Heart right ventricle (tissue), 16 donors: ENCODE measurements around the gene GPR142. TPM values are rescaled to one million over a fixed set of nuclear protein-coding genes. Genes with fewer than 3 reads are reported as not detected.

Source experiments
- ATAC-seq, 8 donors: fragments of 200-7000 bp; cut with Tn5 transposase; one replicate each; pipeline ENCODE4 v1.9.1; 2020; ENCODE audit warnings: mild to moderate bottlenecking in 8 of 8, moderate library complexity in 8 of 8, moderate number of reproducible peaks in 1 of 8
- DNase-seq, 2 donors: peaks; one replicate each; pipeline ENCODE4 v3.0.0-alpha.2; 2020
- H3K27ac ChIP-seq, 10 donors: fragments of 200-600 bp; sonication (generic) in 2 of 10; one replicate each; pipeline versions ENCODE4 v1.5.0 to v1.8.0; 2020 to 2022; ENCODE audit warnings: mild to moderate bottlenecking in 3 of 10
- H3K27me3 ChIP-seq, 7 donors: fragments of 200-600 bp; one replicate each; pipeline ENCODE4 v1.8.0; 2021 to 2022; ENCODE audit warnings: mild to moderate bottlenecking in 2 of 7
- H3K36me3 ChIP-seq, 9 donors: fragments of 200-600 bp; sonication (generic) in 1 of 9; one replicate each; pipeline versions ENCODE4 v1.5.0 to v1.8.0; 2020 to 2022; ENCODE audit warnings: mild to moderate bottlenecking in 2 of 9
- H3K4me1 ChIP-seq, 9 donors: fragments of 200-600 bp; sonication (generic) in 1 of 9; one replicate each; pipeline versions ENCODE4 v1.5.0 to v1.8.0; 2020 to 2022; ENCODE audit warnings: mild to moderate bottlenecking in 4 of 9
- H3K4me3 ChIP-seq, 10 donors: fragments of 200-600 bp; sonication (generic) in 2 of 10; one replicate each; pipeline versions ENCODE4 v1.5.0 to v1.8.0; 2020 to 2022; ENCODE audit warnings: mild to moderate bottlenecking in 7 of 10, moderate library complexity in 2 of 10
- H3K9me3 ChIP-seq, 11 donors: fragments of 200-600 bp in 10 of 11; sonication (generic) in 2 of 11; one replicate each; pipeline versions ENCODE4 v1.5.0 to v1.8.0; 2013 to 2022; ENCODE audit warnings: mild to moderate bottlenecking in 2 of 11, control low read depth in 1 of 11, moderate library complexity in 1 of 11
- CTCF ChIP-seq, 9 donors: fragments of 200-600 bp; sonication (generic) in 2 of 9; IDR thresholded peaks; one replicate each; pipeline versions ENCODE4 v1.5.0 to v1.8.0; 2021 to 2022; ENCODE audit warnings: antibody characterized with exemption in 9 of 9, mild to moderate bottlenecking in 5 of 9, moderate library complexity in 1 of 9
- WGBS, 2 donors: extraction: QIAGEN DNeasy Blood & Tissue Kit; methylation state at CpG; one replicate each; pipeline ENCODE4 v1.1.7; 2013; ENCODE audit warnings: inconsistent platforms in 1 of 2; 5-methylcytosine and 5-hydroxymethylcytosine counted together
- intact Hi-C, 10 donors: fragments of 100-400 bp; cut with DNase I; formaldehyde crosslinking; loops; one replicate each; pipeline versions ENCODE4 v1.11.1 to v1.14.2; 2022
- long read RNA-seq, 3 donors: library from polyadenylated mRNA; unstranded; transcript quantifications; one replicate each; pipeline ENCODE4 v2.0.0, GENCODE V29; 2020 to 2021
- polyA plus RNA-seq, 2 donors: library from polyadenylated mRNA; stranded (reverse); fragments of 200-250 nt; gene quantifications; one replicate each; pipeline ENCODE4 v1.2.3, GENCODE V29; 2013
- total RNA-seq, 10 donors: library from RNA; stranded (reverse); fragmentation: NEBNext Ultra II Directional in 3 of 10; extraction: Animal tissue kit (Norgen Biotek cat#: 25700) in 3 of 10; gene quantifications; one replicate each; pipeline versions ENCODE4 v1.2.1 to v1.2.4, GENCODE V29; 2021 to 2023
- donor health status: Arrhythmogenic right ventricular cardiomyopathy.
- donor health status: ischemic (EF 13 %, LVEDD 7.1; RV severe dilation, severe dysfunction).
- donor health status: healthy with polysubstance abuse.
- donor health status: DM: no; HTN: yes; CAD: no.
- donor health status: DM: no; HTN: no; CAD: no.
- donor health status: ischemic (EF 25% LVEDD 6.9; RV normal size, moderate dysfunction).
- donor health status: ischemic (EF 25% LVEDD 5.7; RV mildly dilated, moderate dysfunction).
- donor health status: healthy.
- donor health status: DM: yes; HTN: yes; CAD: no.
- donor health status: Ischemic cardiomyopathy.
- donor health status: ischemic (EF 35%, LVEDD 5.7; RV mildly dilated, moderate dysfunction).
- donor health status: nonischemic (EF 11% LVEDD 7.7; RV severe dilation, severe dysfunction).
- donor health status: DM: yes; HTN: yes; CAD: no.
- donor health status: PGD.
- donor health status: ischemic (EF 29% LVEDD 5.4; RV normal size, mild dysfunction).
- donor health status: nonischemic (EF 23%, LVEDD 6.1; RV moderate dilation, normal function).

The GPR142 gene
- total RNA-seq (under 1 TPM in 1 of 10 donors, not detected in 9; 0.70 TPM), polyA plus RNA-seq (not detected)
- long read RNA-seq, donor 1 = 0 reads
- long read RNA-seq, donor 2 = 0 reads
- long read RNA-seq, donor 3 = 0 reads

- TF ChIP-seq CTCF (IDR thresholded peaks at IDR 0.05) = no peak
- Histone ChIP-seq H3K9me3 (no peaks in the 10 kb centered on the region), H3K4me3 (peak within 1 kb of the TSS in 4 of 10 donors; percentile 4 to 38 (median 13)), H3K36me3 (no peaks in the 10 kb centered on the region), H3K4me1 (peaks cover 4 to 16% (median 13%) of the 10 kb centered on the region in 9 donors), H3K27me3 (peaks cover 0 to 23% (median 4%) of the 10 kb centered on the region in 7 donors), H3K27ac (no peak within 1 kb of the TSS)
- intact Hi-C loops = loop anchor here in 2 of 10 donors (5.0 kb wide), 1 partner anchor 125 kb away; no protein-coding TSS in a partner anchor
- 88 to 91% methylated on average over 5 of the region's 5 CpGs for WGBS, 2 donors
- DNase-seq (no peak), ATAC-seq (no peak)
These were observed at the start of gene GPR142 for GRCh38 chr17:74367206-74367605. GPR142 (plus strand) TSS chr17:74367506; CDS start chr17:74369541, 2,035 bp downstream.

GRCh38 chr17:74318391-74318790 is 48.9 kb upstream of the GPR142 start:
- Histone ChIP-seq H3K9me3 (no peaks in the 10 kb centered on the region), H3K27me3 (no peaks in the 10 kb centered on the region), H3K4me3 (no peak overlapping the region), H3K27ac (no peak overlapping the region), H3K4me1 (no peaks in the 10 kb centered on the region), H3K36me3 (no peaks in the 10 kb centered on the region)
- ATAC-seq (no peak), DNase-seq (no peak)
- no peak for TF ChIP-seq CTCF (IDR thresholded peaks at IDR 0.05)
- WGBS, 2 donors = 85 to 89% methylated on average over 10 of the region's 10 CpGs
- intact Hi-C loops = no loop called here

- peaks cover 10 to 22% (median 18%) of the 10 kb centered on the region in 9 donors for H3K4me1 ChIP-seq
- intact Hi-C loops = no loop called here
- no peaks in the 10 kb centered on the region for H3K9me3 ChIP-seq
- ATAC-seq = no peak
- no peak for TF ChIP-seq CTCF (IDR thresholded peaks at IDR 0.05)
- peak overlapping the region in 3 of 10 donors; percentile 53 to 62 (median 56) for H3K27ac ChIP-seq
- no peak for DNase-seq
- WGBS, 2 donors = 85 to 96% methylated on average over 6 of the region's 6 CpGs
- H3K36me3 ChIP-seq = no peaks in the 10 kb centered on the region
- H3K27me3 ChIP-seq = peaks cover 0 to 26% (median 0%) of the 10 kb centered on the region in 7 donors
- no peak overlapping the region for H3K4me3 ChIP-seq
These were observed 42.8 kb upstream of the GPR142 start for GRCh38 chr17:74324521-74324920.

GRCh38 chr17:74325376-74325742 is 41.9 kb upstream of the GPR142 start:
- Histone ChIP-seq H3K4me1 (peaks cover 10 to 22% (median 18%) of the 10 kb centered on the region in 9 donors), H3K36me3 (no peaks in the 10 kb centered on the region), H3K4me3 (peak overlapping the region in 9 of 10 donors; percentile 33 to 61 (median 50)), H3K27ac (peak overlapping the region in 9 of 10 donors; percentile 9 to 62 (median 31)), H3K9me3 (no peaks in the 10 kb centered on the region), H3K27me3 (peaks cover 0 to 26% (median 0%) of the 10 kb centered on the region in 7 donors)
- no peak for TF ChIP-seq CTCF (IDR thresholded peaks at IDR 0.05)
- peak; percentile 25 to 63 (median 46) for ATAC-seq
- 21% methylated on average over 11 of the region's 11 CpGs for WGBS, 2 donors
- intact Hi-C loops = no loop called here
- DNase-seq = peak; percentile 21 to 23
